RWPE1 (cell line): ENCODE data around the gene PTP4A2.
A peak's percentile ranks its signal among the peaks of the same experiment; 100 is the strongest.

ENCODE experiments used
- CTCF ChIA-PET: fragments of 350-600 bp; sonication (Branson Sonifier 250); formaldehyde crosslinking; extraction: SDS; loops from one replicate; lab custom pipeline; 2021; lab: Yijun Ruan, JAX
- POLR2A ChIA-PET: fragments of 400-600 bp; formaldehyde crosslinking; extraction: SDS; loops from one replicate; lab custom pipeline; 2020; ENCODE audit warnings: antibody characterized with exemption; ENCODE audit not compliant: low non-redundant PET; lab: Yijun Ruan, JAX
- DNase-seq: peaks from one replicate; pipeline ENCODE4 v3.0.0; 2012; ENCODE audit warnings: low spot score
- H3K27ac ChIP-seq: fragments of 450-650 bp; 2 replicates; pipeline ENCODE4 v1.5.1; 2017
- CTCF ChIP-seq: fragments of 450-650 bp; conservative IDR thresholded peaks from 2 replicates; pipeline ENCODE4 v1.5.1; 2017; ENCODE audit warnings: low read depth, mild to moderate bottlenecking

PTP4A2 gene

GRCh38 chr1:31932491-31933316 lies 5.5 kb downstream of the PTP4A2 start:
- TF ChIP-seq CTCF, result no peak
- CTCF ChIA-PET, result interaction anchor here (1.1 kb wide), 1 partner anchor 31 kb away, joined by 4 read pairs; no protein-coding TSS in a partner anchor
- DNase-seq, result no peak

DNA sequence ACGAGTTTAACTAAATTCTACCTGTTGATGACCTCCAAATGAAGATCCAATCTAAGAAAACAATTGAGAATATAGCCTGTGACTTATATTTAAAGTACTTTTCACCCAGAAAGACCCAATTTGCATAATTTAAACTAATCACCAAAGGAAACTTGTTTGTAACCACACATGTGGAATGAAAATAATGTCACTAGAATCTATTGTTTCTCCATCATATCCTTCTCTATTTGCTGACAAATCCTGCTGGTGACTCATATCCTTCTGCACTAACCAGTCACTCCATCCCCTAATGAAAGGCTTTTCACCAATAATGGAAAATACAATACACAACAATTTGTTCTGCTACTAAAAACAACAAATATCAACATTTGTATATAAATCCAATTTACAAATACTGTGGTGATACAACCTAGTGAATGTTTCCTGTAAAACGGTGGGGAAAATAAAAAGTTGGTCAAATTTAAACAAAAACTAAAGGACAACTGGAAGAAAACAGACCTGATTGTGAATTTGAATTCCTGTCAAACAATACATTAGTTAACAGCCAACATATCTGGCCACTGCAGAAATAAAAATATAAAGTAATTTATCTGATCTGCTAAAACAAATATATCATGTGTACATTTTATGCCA lies 6.5 kb downstream of the PTP4A2 start:
- H3K27ac ChIP-seq, result no peak overlapping the region
- ChIA-PET POLR2A (no interaction called here), CTCF (interaction anchor here (0.5 kb wide), 1 partner anchor 107 kb away, joined by 3 read pairs; no protein-coding TSS in a partner anchor)
- peak; percentile 56 for DNase-seq
- no peak for TF ChIP-seq CTCF

More at GRCh38 chr1:31932491-31933316, 5.5 kb downstream of the PTP4A2 start:
- POLR2A ChIA-PET, result interaction anchor here (0.6 kb wide), 1 partner anchor 29 kb away, joined by 5 read pairs; no protein-coding TSS in a partner anchor
- peak overlapping the region; percentile 68 for H3K27ac ChIP-seq

- DNase-seq, result no peak
- ChIA-PET CTCF (interaction anchor here (0.5 to 0.6 kb wide), 2 partner anchors 98 to 107 kb away, joined by 3 read pairs; no protein-coding TSS in a partner anchor), POLR2A (no interaction called here)
- no peak for TF ChIP-seq CTCF
- no peak overlapping the region for H3K27ac ChIP-seq
Measured at GRCh38 chr1:31930836-31931592, 7.2 kb downstream of the PTP4A2 start.

- ChIA-PET CTCF (no interaction called here), POLR2A (no interaction called here)
- DNase-seq, result no peak
- no peak overlapping the region for H3K27ac ChIP-seq
- TF ChIP-seq CTCF, result no peak
Measured at GRCh38 chr1:31927661-31927980, 10.5 kb downstream of the PTP4A2 start.

DNA sequence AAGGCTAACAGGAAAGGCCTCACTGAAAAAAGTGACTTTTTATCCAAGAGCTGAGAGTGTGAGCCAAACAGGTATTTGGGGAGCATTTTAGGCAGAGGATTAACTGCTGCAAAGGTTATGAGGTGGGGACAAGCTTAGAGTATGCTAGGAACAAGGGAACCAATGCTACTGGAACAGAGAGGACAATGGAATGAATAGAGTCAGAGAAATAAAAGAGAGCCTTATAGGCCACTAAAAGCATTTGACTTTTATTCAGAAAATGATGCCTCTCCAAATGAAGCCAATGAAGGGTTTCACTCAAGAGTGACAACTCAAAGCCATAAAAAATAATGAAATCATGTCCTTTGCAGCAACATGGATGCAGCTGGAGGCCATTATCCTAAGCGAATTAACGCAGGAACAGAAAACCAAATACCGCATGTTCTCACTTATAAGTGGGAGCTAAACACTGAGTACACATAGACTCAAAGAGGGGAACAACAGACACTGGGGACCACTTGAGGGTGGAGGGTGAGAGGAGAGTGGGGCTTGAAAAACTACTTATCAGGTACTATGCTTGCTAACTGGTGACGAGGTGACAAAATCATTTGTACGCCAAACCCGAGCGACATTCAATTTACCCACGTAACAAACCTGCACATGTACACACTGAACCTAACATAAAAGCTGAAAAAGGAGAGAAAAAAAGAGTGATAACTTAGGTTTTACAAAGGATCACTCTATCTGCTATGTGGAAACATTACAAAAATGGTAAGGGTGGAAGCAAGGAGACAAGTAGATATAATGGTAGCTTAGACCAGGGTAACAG lies 11.1 kb downstream of the PTP4A2 start:
- no peak for TF ChIP-seq CTCF
- no peak for DNase-seq
- ChIA-PET POLR2A (no interaction called here), CTCF (interaction anchor here (0.6 kb wide), 2 partner anchors 37 to 309 kb away, joined by 3 read pairs; no protein-coding TSS in a partner anchor)
- H3K27ac ChIP-seq, result no peak overlapping the region
